Measurements from ENCODE around the gene OR6N1.

Gene OR6N1

DNA sequence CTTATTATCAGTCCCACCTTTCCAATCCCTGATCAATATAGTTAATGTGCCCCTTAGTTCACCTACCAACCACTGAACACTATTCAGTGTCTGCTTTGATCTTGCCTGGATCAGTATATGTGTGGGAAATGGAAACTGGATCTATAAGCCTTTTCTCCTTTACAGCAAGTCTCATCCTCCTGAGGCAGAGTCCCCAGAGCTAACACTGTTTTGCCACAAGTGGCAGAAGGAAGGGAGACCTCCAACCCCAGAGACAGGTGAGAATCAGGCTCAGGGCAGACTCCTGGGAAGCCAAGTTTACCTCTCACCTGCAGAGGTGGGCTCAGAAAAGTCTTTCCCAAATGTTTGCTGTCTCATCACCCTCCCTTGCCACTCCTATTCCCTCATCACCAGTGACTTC is 9.1 kb upstream of the OR6N1 start, which contains the start of gene OR6N2:
OR6N2 (minus strand) TSS at position 101 of the 400 bp plus-strand sequence. CDS start 3,569 bp downstream, outside the sequence.
- Histone ChIP-seq H3K36me3 (ENCODE audit: control insufficient read depth in 1 of 2, insufficient read depth in 2 of 2, low read depth in 1 of 2, low read length in 2 of 2) (no peaks in the 10 kb centered on the region), H3K27ac (ENCODE audit: low read length, poor library complexity, severe bottlenecking) (no peak within 1 kb of the TSS), H3K27me3 (ENCODE audit: control insufficient read depth in 1 of 2, insufficient read depth in 1 of 2, low read length in 2 of 2) (no peaks in the 10 kb centered on the region), H3K23ac (ENCODE audit: low read length in 2 of 2) (no peak within 1 kb of the TSS), H4K8ac (ENCODE audit: low read length) (no peak within 1 kb of the TSS), H3K14ac (ENCODE audit: low read length in 2 of 2) (no peak within 1 kb of the TSS), H3K4me3 (ENCODE audit: insufficient read depth in 1 of 2, low read depth in 1 of 2, low read length in 2 of 2) (no peak within 1 kb of the TSS), H2BK12ac (ENCODE audit: low read length in 2 of 2) (no peak within 1 kb of the TSS), H2BK15ac (ENCODE audit: low read depth, poor library complexity, severe bottlenecking) (no peak within 1 kb of the TSS), H3K4ac (ENCODE audit: low read depth in 1 of 2, low read length in 2 of 2) (no peak within 1 kb of the TSS), H3K18ac (ENCODE audit: low read depth in 1 of 2, low read length in 2 of 2) (no peak within 1 kb of the TSS), H2BK5ac (ENCODE audit: low read depth, low read length, poor library complexity, severe bottlenecking) (no peak within 1 kb of the TSS), H3K4me1 (ENCODE audit: control insufficient read depth, insufficient read depth, low read depth, low read length) (no peaks in the 10 kb centered on the region), H3K9me3 (ENCODE audit: control insufficient read depth, low read length) (no peaks in the 10 kb centered on the region), H2BK120ac (ENCODE audit: low read depth, low read length) (no peak within 1 kb of the TSS), H4K91ac (ENCODE audit: low read length) (no peak within 1 kb of the TSS), H2AFZ (ENCODE audit: low read depth, low read length) (no peak within 1 kb of the TSS), H2AK5ac (ENCODE audit: low read length, severe bottlenecking) (no peak within 1 kb of the TSS), H3K79me1 (replicated peaks; ENCODE audit: low read length, poor library complexity, severe bottlenecking) (no peaks in the 10 kb centered on the region), H3K4me2 (ENCODE audit: low read length, poor library complexity, severe bottlenecking) (no peak within 1 kb of the TSS), H3K9ac (ENCODE audit: low read length) (no peak within 1 kb of the TSS)
- DNase-seq, result no peak

DNA sequence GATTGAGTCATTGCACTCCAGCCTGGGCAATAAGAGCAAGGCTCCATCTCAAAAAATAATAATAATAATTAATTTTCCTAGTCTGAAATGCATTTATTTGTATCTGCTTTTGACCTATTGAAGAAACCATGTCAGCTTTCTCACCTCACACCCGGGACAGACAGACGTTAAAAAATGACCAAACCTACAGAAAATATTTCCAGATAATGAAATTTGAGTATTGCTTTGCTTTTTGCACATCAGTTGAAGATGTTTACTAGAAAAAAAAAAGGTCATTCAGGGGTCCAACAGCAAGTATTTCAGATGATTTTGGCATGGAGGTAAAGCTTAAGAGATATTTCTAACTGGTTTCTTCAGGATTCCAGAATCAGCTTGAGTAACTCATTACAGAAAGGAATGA is 17.6 kb downstream of the OR6N1 start, which contains the start of gene OR6K6:
OR6K6 (plus strand) TSS at position 301 of the 400 bp plus-strand sequence. CDS start 168 bp downstream, outside the sequence.
- DNase-seq, result no peak
- Histone ChIP-seq H3K27me3 (ENCODE audit: control insufficient read depth in 1 of 2, insufficient read depth in 1 of 2, low read length in 2 of 2) (peaks cover 0 to 4% of the 10 kb centered on the region in 2 experiments), H2BK5ac (ENCODE audit: low read depth, low read length, poor library complexity, severe bottlenecking) (no peak within 1 kb of the TSS), H3K18ac (ENCODE audit: low read depth in 1 of 2, low read length in 2 of 2) (no peak within 1 kb of the TSS), H2AK5ac (ENCODE audit: low read length, severe bottlenecking) (no peak within 1 kb of the TSS), H3K14ac (ENCODE audit: low read length in 2 of 2) (no peak within 1 kb of the TSS), H2BK12ac (ENCODE audit: low read length in 2 of 2) (no peak within 1 kb of the TSS), H3K36me3 (ENCODE audit: control insufficient read depth in 1 of 2, insufficient read depth in 2 of 2, low read depth in 1 of 2, low read length in 2 of 2) (no peaks in the 10 kb centered on the region), H2BK120ac (ENCODE audit: low read depth, low read length) (no peak within 1 kb of the TSS), H3K4me1 (ENCODE audit: control insufficient read depth, insufficient read depth, low read depth, low read length) (no peaks in the 10 kb centered on the region), H2BK15ac (ENCODE audit: low read depth, poor library complexity, severe bottlenecking) (no peak within 1 kb of the TSS), H3K27ac (ENCODE audit: low read length, poor library complexity, severe bottlenecking) (no peak within 1 kb of the TSS), H3K4me3 (ENCODE audit: insufficient read depth in 1 of 2, low read depth in 1 of 2, low read length in 2 of 2) (no peak within 1 kb of the TSS), H3K23ac (ENCODE audit: low read length in 2 of 2) (no peak within 1 kb of the TSS), H4K91ac (ENCODE audit: low read length) (no peak within 1 kb of the TSS), H3K4ac (ENCODE audit: low read depth in 1 of 2, low read length in 2 of 2) (no peak within 1 kb of the TSS), H3K79me1 (replicated peaks; ENCODE audit: low read length, poor library complexity, severe bottlenecking) (no peaks in the 10 kb centered on the region), H2AFZ (ENCODE audit: low read depth, low read length) (no peak within 1 kb of the TSS), H3K4me2 (ENCODE audit: low read length, poor library complexity, severe bottlenecking) (no peak within 1 kb of the TSS), H3K9ac (ENCODE audit: low read length) (no peak within 1 kb of the TSS), H4K8ac (ENCODE audit: low read length) (no peak within 1 kb of the TSS), H3K9me3 (ENCODE audit: control insufficient read depth, low read length) (no peaks in the 10 kb centered on the region)
- no CpG with 5 or more reads among the region's 2 CpGs for WGBS

- no peak overlapping the region for H2AFZ ChIP-seq (ENCODE audit: low read depth, low read length)
- H2BK12ac ChIP-seq (ENCODE audit: low read length in 2 of 2), result no peak overlapping the region
- no peak overlapping the region for H3K14ac ChIP-seq (ENCODE audit: low read length in 2 of 2)
- no peak overlapping the region for H3K18ac ChIP-seq (ENCODE audit: low read depth in 1 of 2, low read length in 2 of 2)
- H3K4me1 ChIP-seq (ENCODE audit: control insufficient read depth, insufficient read depth, low read depth, low read length), result no peaks in the 10 kb centered on the region
- H3K79me1 ChIP-seq (replicated peaks; ENCODE audit: low read length, poor library complexity, severe bottlenecking), result no peaks in the 10 kb centered on the region
- no peak for DNase-seq
- H3K36me3 ChIP-seq (ENCODE audit: control insufficient read depth in 1 of 2, insufficient read depth in 2 of 2, low read depth in 1 of 2, low read length in 2 of 2), result no peaks in the 10 kb centered on the region
- H3K27me3 ChIP-seq (ENCODE audit: control insufficient read depth in 1 of 2, insufficient read depth in 1 of 2, low read length in 2 of 2), result peaks cover 0 to 4% of the 10 kb centered on the region in 2 experiments
- H4K8ac ChIP-seq (ENCODE audit: low read length), result no peak overlapping the region
- no peaks in the 10 kb centered on the region for H3K9me3 ChIP-seq (ENCODE audit: control insufficient read depth, low read length)
- WGBS, result 93% methylated on average over 5 of the region's 9 CpGs
- H3K4ac ChIP-seq (ENCODE audit: low read depth in 1 of 2, low read length in 2 of 2), result no peak overlapping the region
- H3K27ac ChIP-seq (ENCODE audit: low read length, poor library complexity, severe bottlenecking), result no peak overlapping the region
- no peak overlapping the region for H2BK15ac ChIP-seq (ENCODE audit: low read depth, poor library complexity, severe bottlenecking)
- no peak overlapping the region for H3K4me2 ChIP-seq (ENCODE audit: low read length, poor library complexity, severe bottlenecking)
- H2AK5ac ChIP-seq (ENCODE audit: low read length, severe bottlenecking), result no peak overlapping the region
- H4K91ac ChIP-seq (ENCODE audit: low read length), result no peak overlapping the region
- no peak overlapping the region for H3K9ac ChIP-seq (ENCODE audit: low read length)
- H3K23ac ChIP-seq (ENCODE audit: low read length in 2 of 2), result no peak overlapping the region
- no peak overlapping the region for H2BK5ac ChIP-seq (ENCODE audit: low read depth, low read length, poor library complexity, severe bottlenecking)
- no peak overlapping the region for H2BK120ac ChIP-seq (ENCODE audit: low read depth, low read length)
- H3K4me3 ChIP-seq (ENCODE audit: insufficient read depth in 1 of 2, low read depth in 1 of 2, low read length in 2 of 2), result no peak overlapping the region
Observed at GRCh38 chr1:158752155-158752712, 19.8 kb downstream of the OR6N1 start.

DNA sequence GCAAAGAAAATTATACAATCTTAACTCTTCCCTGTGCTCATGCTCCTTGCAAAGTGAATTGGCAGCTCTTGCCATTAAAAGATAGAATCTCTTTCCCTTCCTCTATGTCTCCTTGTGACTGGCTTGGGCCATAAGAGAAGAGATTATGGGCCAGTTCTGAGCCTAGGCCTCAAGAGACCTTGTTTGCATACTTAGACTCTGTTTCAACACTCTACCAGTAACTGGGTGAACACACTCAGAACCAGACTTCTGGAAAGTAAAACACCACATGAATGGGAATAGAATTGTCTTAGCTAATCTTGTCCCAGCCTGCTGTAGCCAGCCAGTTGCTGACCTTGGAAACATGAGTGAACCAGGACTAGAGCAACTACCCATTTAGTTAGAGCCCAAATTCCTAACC is 36.1 kb downstream of the OR6N1 start:
- Histone ChIP-seq H3K4me3 (ENCODE audit: insufficient read depth in 1 of 2, low read depth in 1 of 2, low read length in 2 of 2) (no peak overlapping the region), H2BK12ac (ENCODE audit: low read length in 2 of 2) (no peak overlapping the region), H4K91ac (ENCODE audit: low read length) (no peak overlapping the region), H2AK5ac (ENCODE audit: low read length, severe bottlenecking) (no peak overlapping the region), H3K23ac (ENCODE audit: low read length in 2 of 2) (no peak overlapping the region), H3K27ac (ENCODE audit: low read length, poor library complexity, severe bottlenecking) (no peak overlapping the region), H3K4ac (ENCODE audit: low read depth in 1 of 2, low read length in 2 of 2) (no peak overlapping the region), H3K9ac (ENCODE audit: low read length) (no peak overlapping the region), H3K4me1 (ENCODE audit: control insufficient read depth, insufficient read depth, low read depth, low read length) (no peaks in the 10 kb centered on the region), H2BK120ac (ENCODE audit: low read depth, low read length) (no peak overlapping the region), H3K27me3 (ENCODE audit: control insufficient read depth in 1 of 2, insufficient read depth in 1 of 2, low read length in 2 of 2) (no peaks in the 10 kb centered on the region), H3K14ac (ENCODE audit: low read length in 2 of 2) (no peak overlapping the region), H3K36me3 (ENCODE audit: control insufficient read depth in 1 of 2, insufficient read depth in 2 of 2, low read depth in 1 of 2, low read length in 2 of 2) (no peaks in the 10 kb centered on the region), H3K4me2 (ENCODE audit: low read length, poor library complexity, severe bottlenecking) (no peak overlapping the region), H3K79me1 (replicated peaks; ENCODE audit: low read length, poor library complexity, severe bottlenecking) (no peaks in the 10 kb centered on the region), H3K18ac (ENCODE audit: low read depth in 1 of 2, low read length in 2 of 2) (no peak overlapping the region), H4K8ac (ENCODE audit: low read length) (no peak overlapping the region), H2BK15ac (ENCODE audit: low read depth, poor library complexity, severe bottlenecking) (no peak overlapping the region), H3K9me3 (ENCODE audit: control insufficient read depth, low read length) (no peaks in the 10 kb centered on the region), H2BK5ac (ENCODE audit: low read depth, low read length, poor library complexity, severe bottlenecking) (no peak overlapping the region), H2AFZ (ENCODE audit: low read depth, low read length) (no peak overlapping the region)
- peak; percentile 29 for DNase-seq
